HepG2 (cell line): Measurements from ENCODE around the gene UTP15. TPM values are rescaled to one million over a fixed set of nuclear protein-coding genes. Genes with fewer than 3 reads are reported as not detected.

Experiments
- CEBPG ChIP-seq: IDR thresholded peaks from 2 replicates; pipeline ENCODE4 v1.6.1; 2016
- HNRNPLL ChIP-seq: fragments of 200-400 bp; formaldehyde crosslinking; IDR thresholded peaks from 2 replicates; pipeline ENCODE4 v1.6.1; 2017; ENCODE audit warnings: mild to moderate bottlenecking, low read depth, low read length; ENCODE audit not compliant: poor library complexity, severe bottlenecking
- KDM3A ChIP-seq: IDR thresholded peaks from 2 replicates; pipeline ENCODE4 v1.6.1; 2018; ENCODE audit warnings: low read depth, missing compliant biosample characterization
- PHF20 ChIP-seq: sonication (generic); formaldehyde crosslinking; IDR thresholded peaks from 2 replicates; pipeline ENCODE4 v1.5.0; 2020; ENCODE audit warnings: mild to moderate bottlenecking, missing genetic modification reagents
- RXRA ChIP-seq: sonication (generic); formaldehyde crosslinking; IDR thresholded peaks from 2 replicates; pipeline ENCODE4 v1.5.1; 2020; ENCODE audit warnings: missing genetic modification reagents
- SALL1 ChIP-seq: sonication (generic); formaldehyde crosslinking; IDR thresholded peaks from 2 replicates; pipeline ENCODE4 v1.8.0; 2022; ENCODE audit warnings: mild to moderate bottlenecking, missing genetic modification reagents
- TMF1 ChIP-seq: sonication (generic); formaldehyde crosslinking; IDR thresholded peaks from 2 replicates; pipeline ENCODE4 v1.8.1; 2022; ENCODE audit warnings: low read depth, missing genetic modification reagents
- TSC22D2 ChIP-seq: sonication (generic); formaldehyde crosslinking; IDR thresholded peaks from 2 replicates; pipeline ENCODE4 v1.5.1; 2020; ENCODE audit warnings: missing genetic modification reagents, mild to moderate bottlenecking, borderline replicate concordance
- ZNF383 ChIP-seq: sonication (generic); formaldehyde crosslinking; IDR thresholded peaks from 2 replicates; pipeline ENCODE4 v1.4.0; 2020; ENCODE audit warnings: missing genetic modification reagents, mild to moderate bottlenecking, borderline replicate concordance
- ZNF496 ChIP-seq: sonication (generic); formaldehyde crosslinking; IDR thresholded peaks from 2 replicates; pipeline ENCODE4 v1.8.1; 2023; ENCODE audit warnings: mild to moderate bottlenecking, moderate library complexity, missing genetic modification reagents; ENCODE audit not compliant: insufficient replicate concordance
- polyA plus RNA-seq, 8 experiments: library from polyadenylated mRNA; depleted of rRNA in 3 of 8; stranded (reverse) in 7 of 8; unstranded in 1 of 8; fragments of >200 nt; fragmentation: Illumina TruSeq in 4 of 8; extraction: Trizol in 4 of 8; gene quantifications; 2 replicates each; pipeline versions ENCODE4 v1.2.1 to v1.2.3, GENCODE V29; 2011 to 2016; ENCODE audit warnings: low read depth in 4 of 8, missing spikeins in 1 of 8, mixed read lengths in 1 of 8; ENCODE audit not compliant: insufficient read depth in 1 of 8
- total RNA-seq, 5 experiments: library from RNA; depleted of rRNA; stranded (reverse); fragments of >200 nt; fragmentation: Illumina TruSeq; extraction: Trizol; gene quantifications; 2 replicates each; pipeline ENCODE4 v1.2.3, GENCODE V29; 2016; ENCODE audit warnings: low read depth in 1 of 5
- TF ChIP-seq, protein P1 (sequence below), 2 experiments: fragments of 450-650 bp in 1 of 2; sonication (generic) in 1 of 2; formaldehyde crosslinking in 1 of 2; IDR thresholded peaks; 2 replicates each; pipeline versions ENCODE4 v1.6.1 to v1.8.0; 2016 to 2022; ENCODE audit warnings: antibody characterized with exemption in 1 of 2, mild to moderate bottlenecking in 1 of 2, missing genetic modification reagents in 1 of 2
- TF ChIP-seq, protein P2 (sequence below): IDR thresholded peaks from 2 replicates; pipeline ENCODE4 v1.6.1; 2016; ENCODE audit warnings: mild to moderate bottlenecking, missing biosample characterization, missing genetic modification reagents
- TF ChIP-seq, protein P3 (sequence below): sonication (generic); formaldehyde crosslinking; IDR thresholded peaks from 2 replicates; pipeline ENCODE4 v1.5.1; 2020; ENCODE audit warnings: mild to moderate bottlenecking, missing genetic modification reagents, moderate library complexity

UTP15 gene
- total and polyA plus RNA-seq, 2 of the 13 experiments (the other 11 are each of a cell fraction or from before 2014, with no cell fraction given) = 7.3 to 35.8 TPM

DNA sequence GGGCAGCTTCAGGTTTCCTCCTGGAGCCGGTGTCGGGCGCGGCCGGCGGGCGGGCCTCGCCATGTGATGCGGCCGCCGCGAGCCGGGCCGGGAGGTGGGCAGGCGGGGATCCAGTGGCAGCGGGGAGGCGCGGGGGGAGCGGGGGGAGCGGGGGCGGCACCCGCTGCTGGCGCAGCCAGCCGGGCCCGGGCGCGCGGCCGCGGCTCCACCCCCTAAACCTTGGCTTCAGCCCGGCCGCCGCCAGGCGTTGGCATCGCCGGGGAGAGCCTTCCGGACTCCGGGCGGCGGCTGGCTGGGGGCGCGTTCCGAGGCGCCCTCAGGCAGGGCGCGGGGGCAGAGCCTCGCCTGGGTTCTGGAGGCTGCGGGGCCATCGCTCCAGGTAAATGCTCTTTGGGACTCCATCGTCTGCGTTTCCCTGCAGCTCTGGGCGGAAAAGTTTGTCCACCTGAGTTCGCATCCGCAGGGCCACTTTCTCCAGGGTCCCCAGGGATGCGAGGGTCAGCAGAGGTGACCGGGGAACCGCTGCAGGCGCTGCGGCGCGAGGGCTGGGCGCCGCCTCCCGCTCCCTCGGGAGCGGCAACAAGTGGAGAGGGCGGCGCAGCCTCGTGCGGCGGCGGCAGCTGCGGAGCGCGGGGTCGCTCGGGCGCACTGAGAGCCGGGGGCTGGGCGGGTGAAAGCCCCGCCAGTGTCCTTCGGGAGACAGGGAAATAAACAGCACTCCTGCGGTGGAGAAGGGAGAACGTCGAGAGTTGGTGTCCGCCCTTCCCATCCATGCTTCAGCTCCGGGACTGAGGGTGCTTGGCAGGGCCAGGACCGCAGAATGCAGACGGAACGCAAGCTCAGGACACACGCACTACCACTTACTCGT lies 60.6 kb downstream of the UTP15 start, which contains the start of gene ARHGEF28 (continued):
- TF ChIP-seq, protein P1, sequence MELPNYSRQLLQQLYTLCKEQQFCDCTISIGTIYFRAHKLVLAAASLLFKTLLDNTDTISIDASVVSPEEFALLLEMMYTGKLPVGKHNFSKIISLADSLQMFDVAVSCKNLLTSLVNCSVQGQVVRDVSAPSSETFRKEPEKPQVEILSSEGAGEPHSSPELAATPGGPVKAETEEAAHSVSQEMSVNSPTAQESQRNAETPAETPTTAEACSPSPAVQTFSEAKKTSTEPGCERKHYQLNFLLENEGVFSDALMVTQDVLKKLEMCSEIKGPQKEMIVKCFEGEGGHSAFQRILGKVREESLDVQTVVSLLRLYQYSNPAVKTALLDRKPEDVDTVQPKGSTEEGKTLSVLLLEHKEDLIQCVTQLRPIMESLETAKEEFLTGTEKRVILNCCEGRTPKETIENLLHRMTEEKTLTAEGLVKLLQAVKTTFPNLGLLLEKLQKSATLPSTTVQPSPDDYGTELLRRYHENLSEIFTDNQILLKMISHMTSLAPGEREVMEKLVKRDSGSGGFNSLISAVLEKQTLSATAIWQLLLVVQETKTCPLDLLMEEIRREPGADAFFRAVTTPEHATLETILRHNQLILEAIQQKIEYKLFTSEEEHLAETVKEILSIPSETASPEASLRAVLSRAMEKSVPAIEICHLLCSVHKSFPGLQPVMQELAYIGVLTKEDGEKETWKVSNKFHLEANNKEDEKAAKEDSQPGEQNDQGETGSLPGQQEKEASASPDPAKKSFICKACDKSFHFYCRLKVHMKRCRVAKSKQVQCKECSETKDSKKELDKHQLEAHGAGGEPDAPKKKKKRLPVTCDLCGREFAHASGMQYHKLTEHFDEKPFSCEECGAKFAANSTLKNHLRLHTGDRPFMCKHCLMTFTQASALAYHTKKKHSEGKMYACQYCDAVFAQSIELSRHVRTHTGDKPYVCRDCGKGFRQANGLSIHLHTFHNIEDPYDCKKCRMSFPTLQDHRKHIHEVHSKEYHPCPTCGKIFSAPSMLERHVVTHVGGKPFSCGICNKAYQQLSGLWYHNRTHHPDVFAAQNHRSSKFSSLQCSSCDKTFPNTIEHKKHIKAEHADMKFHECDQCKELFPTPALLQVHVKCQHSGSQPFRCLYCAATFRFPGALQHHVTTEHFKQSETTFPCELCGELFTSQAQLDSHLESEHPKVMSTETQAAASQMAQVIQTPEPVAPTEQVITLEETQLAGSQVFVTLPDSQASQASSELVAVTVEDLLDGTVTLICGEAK (IDR thresholded peaks at IDR 0.05) = no peak
- TF ChIP-seq, protein P1 (CRISPR knock-in tag; IDR thresholded peaks at IDR 0.05) = no peak
- no peak for TF ChIP-seq TSC22D2 (CRISPR knock-in tag)
- TF ChIP-seq HNRNPLL = peak; percentile 67
- TF ChIP-seq ZNF383 (CRISPR knock-in tag) = no peak
- TF ChIP-seq RXRA (CRISPR knock-in tag) = 0 out of 2 replicates have a peak, but pooled peaks have one; percentile 35
- no peak for TF ChIP-seq TMF1 (CRISPR knock-in tag)
- TF ChIP-seq PHF20 (CRISPR knock-in tag) = no peak
- TF ChIP-seq, protein P2, sequence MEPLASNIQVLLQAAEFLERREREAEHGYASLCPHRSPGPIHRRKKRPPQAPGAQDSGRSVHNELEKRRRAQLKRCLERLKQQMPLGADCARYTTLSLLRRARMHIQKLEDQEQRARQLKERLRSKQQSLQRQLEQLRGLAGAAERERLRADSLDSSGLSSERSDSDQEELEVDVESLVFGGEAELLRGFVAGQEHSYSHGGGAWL (CRISPR knock-in tag) = peak; percentile 53; the same call in 1 of the 2 replicates
- TF ChIP-seq, protein P3, sequence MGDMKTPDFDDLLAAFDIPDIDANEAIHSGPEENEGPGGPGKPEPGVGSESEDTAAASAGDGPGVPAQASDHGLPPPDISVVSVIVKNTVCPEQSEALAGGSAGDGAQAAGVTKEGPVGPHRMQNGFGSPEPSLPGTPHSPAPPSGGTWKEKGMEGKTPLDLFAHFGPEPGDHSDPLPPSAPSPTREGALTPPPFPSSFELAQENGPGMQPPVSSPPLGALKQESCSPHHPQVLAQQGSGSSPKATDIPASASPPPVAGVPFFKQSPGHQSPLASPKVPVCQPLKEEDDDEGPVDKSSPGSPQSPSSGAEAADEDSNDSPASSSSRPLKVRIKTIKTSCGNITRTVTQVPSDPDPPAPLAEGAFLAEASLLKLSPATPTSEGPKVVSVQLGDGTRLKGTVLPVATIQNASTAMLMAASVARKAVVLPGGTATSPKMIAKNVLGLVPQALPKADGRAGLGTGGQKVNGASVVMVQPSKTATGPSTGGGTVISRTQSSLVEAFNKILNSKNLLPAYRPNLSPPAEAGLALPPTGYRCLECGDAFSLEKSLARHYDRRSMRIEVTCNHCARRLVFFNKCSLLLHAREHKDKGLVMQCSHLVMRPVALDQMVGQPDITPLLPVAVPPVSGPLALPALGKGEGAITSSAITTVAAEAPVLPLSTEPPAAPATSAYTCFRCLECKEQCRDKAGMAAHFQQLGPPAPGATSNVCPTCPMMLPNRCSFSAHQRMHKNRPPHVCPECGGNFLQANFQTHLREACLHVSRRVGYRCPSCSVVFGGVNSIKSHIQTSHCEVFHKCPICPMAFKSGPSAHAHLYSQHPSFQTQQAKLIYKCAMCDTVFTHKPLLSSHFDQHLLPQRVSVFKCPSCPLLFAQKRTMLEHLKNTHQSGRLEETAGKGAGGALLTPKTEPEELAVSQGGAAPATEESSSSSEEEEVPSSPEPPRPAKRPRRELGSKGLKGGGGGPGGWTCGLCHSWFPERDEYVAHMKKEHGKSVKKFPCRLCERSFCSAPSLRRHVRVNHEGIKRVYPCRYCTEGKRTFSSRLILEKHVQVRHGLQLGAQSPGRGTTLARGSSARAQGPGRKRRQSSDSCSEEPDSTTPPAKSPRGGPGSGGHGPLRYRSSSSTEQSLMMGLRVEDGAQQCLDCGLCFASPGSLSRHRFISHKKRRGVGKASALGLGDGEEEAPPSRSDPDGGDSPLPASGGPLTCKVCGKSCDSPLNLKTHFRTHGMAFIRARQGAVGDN (CRISPR knock-in tag) = peak; percentile 87
- TF ChIP-seq ZNF496 = no peak
- TF ChIP-seq SALL1 (CRISPR knock-in tag) = no peak; the same call in none of the 2 replicates
- TF ChIP-seq CEBPG (CRISPR knock-in tag) = no peak
- no peak for TF ChIP-seq KDM3A (CRISPR knock-in tag)
